GM18867 (cell line): ENCODE data around the gene ARMCX4.
"Not testable (repeated sequence)": the region's sequence is repeated elsewhere in the genome, so short reads cannot be mapped to it uniquely, and the experiment has no call there.

Experiments
- ATAC-seq: cut with Tn5 transposase; IDR thresholded peaks from one replicate; pipeline ENCODE4 v1.9.1; 2021; ENCODE audit warnings: mild to moderate bottlenecking, moderate library complexity; ENCODE audit not compliant: unreplicated experiment

Gene ARMCX4

DNA sequence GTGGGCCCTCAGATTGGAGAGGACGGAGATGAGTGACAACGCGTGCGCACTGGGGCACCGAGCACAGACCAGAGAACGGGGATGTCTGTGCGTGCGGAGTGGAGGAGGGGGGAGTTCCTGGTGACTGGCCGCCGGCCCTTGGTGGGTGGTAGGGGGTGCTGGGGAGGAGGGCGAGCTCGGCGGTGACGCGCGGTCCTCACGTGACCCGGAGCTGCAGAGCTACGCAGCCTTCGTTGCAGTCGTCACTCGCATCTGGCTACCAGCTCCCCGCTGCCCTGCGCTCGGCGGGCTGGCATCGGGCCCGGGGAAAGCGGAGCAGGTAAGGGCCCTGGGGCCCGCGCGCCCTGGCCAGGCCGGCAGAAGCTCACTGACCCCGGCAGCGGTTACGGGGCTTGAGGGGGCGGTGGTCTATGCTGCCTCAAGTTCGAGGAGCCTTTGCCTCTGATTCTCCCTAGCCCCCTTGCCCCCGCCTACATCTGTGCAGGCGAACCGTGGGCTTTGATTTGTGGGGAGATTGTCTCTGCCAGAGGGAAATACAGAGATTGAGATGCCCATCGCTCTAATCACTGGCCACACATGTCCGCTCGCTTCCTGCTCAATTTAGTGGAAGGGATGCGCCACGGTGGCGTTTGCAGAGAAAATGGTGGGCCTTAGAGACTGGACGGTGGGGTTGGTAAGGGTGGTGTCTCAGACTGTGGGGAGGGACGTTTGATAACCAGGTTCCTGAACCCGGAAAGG is at the start of gene ARMCX4:
TSS of gene ARMCX4 (plus strand) at position 245 of the 738 bp plus-strand sequence. CDS start 3,134 bp downstream, outside the sequence.
- no peak for ATAC-seq

DNA sequence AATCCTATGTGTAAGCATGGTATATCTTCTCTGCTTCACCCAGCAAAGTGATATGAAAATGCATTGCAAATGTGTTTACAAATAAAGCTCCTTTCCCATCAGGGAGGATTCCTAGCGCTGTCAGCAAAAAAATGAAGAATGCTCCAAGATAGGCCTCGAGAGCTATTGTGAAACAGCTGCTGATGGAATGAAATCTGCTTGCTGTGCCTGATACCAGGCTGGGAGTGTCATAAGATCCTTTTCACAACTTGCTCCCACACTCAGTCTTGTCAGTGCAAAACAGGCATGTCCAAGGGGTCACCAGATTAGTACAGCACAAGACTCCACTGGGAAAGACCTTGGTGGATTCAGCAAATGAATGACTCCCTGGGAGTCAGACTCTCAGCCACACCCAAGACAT is 43.2 kb upstream of the ARMCX4 start:
- ATAC-seq, result no peak

DNA sequence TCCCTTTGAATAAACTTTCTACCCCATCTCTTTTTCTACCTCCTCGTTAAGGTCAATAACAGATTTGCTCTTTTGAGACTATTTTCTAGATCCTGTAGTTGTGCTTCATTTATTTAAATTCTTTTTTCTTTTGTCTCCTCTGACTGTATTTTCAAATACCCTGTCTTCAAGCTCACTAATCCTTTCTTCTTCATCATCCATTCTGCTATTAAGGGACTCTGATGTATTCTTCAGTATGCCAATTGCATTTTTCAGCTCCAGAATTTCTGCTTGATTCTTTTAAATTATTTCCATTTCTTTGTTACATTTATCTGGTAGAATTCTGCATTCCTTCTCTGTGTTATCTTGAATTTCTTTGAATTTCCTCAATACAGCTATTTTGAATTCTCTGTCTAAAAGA is 36.0 kb upstream of the ARMCX4 start:
- ATAC-seq, result no peak

DNA sequence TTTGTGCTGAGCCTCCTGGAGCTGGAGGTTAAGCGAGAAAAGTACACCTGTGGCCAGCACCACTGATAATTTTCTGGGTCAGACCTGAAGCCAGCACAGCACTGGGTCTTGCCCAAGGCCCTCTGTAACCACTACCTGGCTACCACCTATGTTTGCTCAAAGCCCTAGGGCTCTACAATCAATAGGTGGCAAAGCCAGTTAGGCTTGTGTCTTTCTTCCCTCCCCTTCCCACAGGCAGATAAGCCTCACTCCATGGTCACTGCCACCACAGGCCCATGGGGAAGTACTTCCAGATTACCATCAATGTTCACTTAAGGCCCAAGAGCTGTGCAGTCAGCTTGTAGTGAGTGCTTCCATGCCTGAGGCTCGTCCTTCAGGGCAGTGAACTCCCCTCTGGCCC is 35.2 kb upstream of the ARMCX4 start:
- no peak for ATAC-seq

DNA sequence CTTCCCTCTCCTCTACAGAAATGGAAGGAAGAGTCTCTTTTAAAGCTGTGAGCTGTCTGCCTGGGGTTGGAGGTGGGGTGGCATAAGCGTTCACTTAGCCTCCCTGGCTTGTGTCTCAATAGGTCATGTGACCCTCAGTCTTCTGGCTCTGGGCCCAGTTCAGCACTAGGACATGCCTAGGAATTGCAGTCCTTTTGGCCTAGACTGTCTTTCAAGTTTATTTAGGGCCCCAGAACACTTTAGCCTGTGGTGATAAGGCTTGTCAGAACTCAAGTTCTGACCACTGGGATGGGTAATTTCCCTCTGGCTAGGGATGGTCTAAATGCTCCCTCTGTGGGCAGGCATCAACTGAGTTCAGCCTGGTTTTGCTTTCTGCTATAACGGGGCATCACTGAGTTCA is 34.3 kb upstream of the ARMCX4 start:
- ATAC-seq, result no peak

DNA sequence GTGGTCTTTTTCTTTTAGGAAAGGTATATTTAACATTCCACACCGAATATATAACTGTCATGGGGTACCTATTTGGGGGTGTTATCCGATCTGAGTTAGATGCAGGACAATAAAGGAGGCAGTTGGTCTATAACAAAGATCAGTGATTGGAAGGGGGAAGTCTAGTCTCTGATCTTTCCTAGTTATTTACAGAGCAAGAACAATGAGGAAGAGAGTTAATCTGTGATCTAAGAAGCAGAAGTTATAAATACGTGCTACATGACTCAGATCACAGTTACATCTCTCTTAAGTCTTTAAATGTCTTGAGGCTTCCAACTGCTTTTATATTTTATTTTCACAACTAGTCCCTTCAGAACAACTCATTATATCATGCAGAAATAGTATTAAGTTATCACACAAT is 33.2 kb upstream of the ARMCX4 start:
- no peak for ATAC-seq

DNA sequence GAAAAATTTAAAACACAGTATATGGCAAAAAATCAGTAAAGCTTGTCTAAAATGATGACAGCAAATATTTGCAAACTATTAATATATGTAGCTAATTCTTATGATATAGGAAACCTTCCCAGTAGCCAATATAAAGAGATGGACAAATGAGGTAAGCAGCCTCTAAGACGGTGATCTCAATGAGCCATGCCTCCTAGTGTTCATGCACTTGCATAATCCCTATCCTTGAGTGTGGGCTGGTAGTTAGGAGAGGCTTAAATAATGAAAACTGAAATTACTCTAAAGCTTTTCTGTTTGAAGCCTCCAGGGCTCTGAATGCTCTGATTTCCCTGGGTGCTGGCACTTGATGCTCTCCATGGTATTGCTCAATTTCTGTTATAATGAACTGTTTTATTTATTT is 24.6 kb upstream of the ARMCX4 start:
- no peak for ATAC-seq

DNA sequence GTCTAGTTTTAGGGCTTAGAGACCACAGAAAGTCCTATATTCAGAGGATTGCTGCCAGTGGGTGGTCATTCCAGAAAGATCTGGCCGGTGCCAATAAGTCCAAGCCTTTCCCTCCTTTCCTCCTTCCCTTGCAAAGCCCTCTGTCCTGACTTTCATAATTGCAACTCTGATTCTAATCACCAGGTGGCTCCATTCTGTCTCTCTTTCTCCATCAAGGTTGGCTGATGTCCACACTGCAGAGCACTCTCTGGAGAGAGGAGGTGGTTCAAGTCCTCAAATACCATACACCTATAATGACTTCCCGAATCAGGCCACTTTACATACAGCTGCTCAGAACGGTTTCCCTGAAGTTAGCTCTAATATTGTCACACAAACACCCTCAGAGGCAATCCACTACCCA is 22.4 kb upstream of the ARMCX4 start:
- no peak for ATAC-seq

DNA sequence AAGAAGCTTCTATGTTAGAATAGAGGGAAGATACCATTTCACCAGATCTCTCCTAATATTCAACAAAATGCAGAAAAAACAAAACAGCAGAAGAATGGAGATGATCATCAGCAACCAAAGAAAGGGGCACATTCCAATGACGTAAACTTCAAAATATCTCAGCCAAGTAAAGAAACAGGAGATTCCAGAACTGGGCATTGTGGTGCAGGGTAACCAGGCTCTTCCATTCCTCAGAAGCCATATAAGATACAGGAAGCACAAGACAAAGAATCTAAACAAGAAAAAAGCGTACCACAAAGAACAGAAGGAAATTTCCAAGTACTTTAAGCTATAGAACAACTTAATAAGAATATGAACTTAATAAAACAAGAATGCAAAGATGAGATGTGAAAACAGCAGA is 6.9 kb upstream of the ARMCX4 start:
- no peak for ATAC-seq

DNA sequence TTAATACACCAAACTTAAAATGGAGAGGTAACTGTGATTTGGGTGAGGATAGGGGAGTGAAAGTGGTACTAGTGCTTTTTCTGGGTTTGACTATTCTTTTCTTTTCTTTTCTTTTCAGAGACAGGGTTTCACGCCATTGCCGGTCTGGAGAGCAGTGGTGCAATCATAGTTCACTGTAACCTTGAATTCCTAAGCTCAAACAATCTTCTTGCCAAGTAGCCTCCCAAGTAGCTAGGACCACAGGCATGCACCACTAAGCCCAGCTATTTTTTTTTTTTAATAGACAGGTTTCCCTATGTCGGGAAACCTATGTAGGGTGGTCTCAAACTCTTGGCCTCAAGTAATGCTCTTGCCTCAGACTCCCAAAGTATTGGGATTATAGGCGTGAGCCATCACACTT is 3.0 kb upstream of the ARMCX4 start:
- no peak for ATAC-seq

DNA sequence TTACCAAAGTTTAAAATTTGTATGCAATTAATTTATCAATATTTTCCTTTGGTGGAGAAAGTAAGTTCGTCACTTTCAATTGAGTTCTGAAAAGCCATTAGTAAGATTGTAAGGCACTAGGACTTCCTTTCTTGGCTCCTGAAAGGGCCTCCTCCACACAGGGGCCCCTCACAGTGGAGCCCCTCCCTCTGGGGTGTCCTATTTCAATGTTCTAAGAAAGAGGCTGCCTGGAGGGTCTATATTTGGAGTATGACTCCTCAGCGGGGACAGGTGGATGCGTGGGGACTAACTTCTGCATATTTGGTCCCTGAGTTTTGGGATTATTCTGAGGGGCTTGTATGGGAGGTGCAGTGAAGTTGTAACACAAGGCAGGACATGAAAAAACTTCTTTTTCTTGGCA is 1.6 kb upstream of the ARMCX4 start:
- ATAC-seq, result no peak

DNA sequence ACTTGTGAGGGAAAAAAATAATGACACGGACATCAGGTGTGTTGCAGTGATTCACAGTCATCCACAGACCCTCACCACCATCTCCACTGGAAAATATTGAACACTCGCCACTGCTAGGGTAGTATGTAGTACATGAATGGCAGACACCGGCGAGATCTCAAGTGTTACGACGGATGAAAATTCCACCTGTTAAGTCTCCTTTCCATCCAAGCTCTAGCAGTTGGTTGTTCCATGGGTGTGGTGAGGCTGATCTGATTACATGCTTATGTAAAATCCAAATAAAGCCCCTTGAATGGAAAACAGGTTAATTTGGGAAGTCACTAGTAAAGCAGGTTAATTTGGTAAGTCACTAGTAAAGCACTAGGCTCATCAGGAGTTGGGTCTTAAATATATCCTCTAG is 1.1 kb upstream of the ARMCX4 start:
- no peak for ATAC-seq

DNA sequence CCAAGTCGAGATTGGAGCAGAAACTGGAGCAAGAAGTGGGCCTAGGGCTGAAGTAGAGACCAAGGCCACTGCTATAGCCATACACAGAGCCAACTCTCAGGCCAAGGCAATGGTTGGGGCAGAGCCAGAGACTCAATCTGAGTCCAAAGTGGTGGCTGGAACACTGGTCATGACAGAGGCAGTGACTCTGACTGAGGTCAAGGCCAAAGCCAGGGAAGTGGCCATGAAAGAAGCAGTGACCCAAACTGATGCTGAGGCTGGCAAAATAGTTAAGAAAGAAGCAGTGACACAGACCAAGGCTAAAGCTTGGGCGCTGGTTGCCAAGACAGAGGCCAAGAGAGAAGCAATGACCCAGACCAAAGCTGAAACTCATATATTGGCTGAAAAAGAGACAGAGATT is 3.5 kb downstream of the ARMCX4 start:
- ATAC-seq, result no peak

DNA sequence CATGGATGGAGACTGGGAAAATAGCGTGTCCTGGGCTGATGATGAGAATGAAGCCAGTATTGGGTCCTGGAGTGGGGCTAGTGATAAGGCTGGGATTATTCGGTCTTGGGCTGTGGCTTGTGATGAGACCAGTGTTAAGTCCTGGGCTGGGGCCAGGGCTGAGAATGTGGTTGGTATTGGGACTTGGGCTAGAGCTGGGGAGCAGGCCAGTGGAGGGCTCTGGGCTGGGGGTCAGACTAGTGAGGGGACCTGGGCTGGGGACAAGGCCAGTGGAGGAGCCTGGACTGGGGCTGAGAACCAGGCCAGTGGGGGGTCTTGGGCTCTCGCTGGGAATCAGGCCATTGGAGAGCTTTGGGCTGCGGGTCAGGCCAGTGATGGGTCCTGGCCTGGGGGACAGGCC is 6.7 kb downstream of the ARMCX4 start:
- no peak for ATAC-seq

DNA sequence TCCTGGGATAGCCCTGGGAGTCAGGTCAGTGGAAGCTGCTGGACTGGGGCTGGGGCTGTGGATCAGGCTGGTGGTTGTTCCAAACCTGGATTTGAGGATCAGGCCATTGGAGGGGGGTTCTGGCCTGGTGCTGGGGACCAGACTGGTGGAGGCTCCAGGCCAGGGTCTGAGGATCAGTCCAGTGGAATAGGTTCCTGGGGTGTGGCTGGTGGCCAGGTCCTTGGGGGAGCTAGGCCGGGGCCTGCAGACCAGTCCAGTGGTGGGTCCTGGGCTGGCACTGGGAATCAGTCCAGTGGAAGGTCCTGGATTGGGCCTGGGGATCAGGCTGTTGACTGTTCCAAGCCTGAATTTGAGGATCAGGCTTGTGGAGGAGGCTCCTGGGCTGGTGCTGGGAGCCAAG is 8.0 kb downstream of the ARMCX4 start:
- no peak for ATAC-seq

DNA sequence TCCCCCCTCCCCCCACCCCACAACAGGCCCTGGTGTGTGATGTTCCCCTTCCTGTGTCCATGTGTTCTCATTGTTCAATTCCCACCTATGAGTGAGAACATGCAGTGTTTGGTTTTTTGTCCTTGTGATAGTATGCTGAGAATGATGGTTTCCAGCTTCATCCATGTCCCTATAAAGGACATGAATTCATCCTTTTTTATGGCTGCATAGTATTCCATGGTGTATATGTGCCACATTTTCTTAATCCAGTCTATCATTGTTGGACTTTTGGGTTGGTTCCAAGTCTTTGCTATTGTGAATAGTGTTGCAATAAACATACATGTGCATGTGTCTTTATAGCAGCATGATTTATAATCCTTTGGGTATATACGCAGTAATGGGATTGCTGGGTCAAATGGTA is 17.7 kb downstream of the ARMCX4 start:
- not testable (repeated sequence) for ATAC-seq

DNA sequence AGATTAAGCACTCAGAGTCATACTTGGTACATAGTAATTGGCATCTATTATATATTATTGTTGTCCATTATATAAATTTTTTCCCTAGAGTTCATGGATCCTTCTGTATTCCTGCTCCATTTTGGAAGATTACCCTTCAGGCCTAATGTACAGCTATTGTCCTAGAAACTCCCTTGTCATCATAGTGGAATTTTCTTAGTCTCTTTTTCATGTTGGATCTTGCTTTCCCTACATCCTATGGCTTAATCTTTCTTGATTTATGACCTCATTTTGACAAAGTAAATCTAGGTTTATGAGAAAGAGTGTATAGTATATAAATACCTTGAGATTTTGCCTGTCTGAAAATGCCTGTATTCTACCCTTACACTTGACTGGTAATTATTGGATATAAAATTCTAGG is 22.1 kb downstream of the ARMCX4 start:
- no peak for ATAC-seq

DNA sequence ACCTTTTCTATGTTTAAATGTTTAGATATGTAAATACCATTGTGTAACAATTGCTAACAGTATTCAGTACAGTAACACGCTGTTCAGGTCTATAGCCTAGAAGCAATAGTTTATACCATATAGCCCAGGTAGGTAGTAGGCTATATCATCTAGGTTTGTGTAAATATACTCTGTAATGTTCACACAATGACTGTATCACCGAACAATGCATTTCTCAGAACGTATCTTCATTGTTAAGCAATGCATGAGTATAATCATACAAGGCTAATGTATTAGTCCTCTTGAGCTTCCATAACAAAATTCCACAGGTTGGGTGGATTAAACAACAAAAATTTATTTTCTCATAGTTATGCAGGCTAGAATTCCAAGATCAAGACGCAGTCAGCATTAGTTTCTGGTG is 22.7 kb downstream of the ARMCX4 start:
- no peak for ATAC-seq

DNA sequence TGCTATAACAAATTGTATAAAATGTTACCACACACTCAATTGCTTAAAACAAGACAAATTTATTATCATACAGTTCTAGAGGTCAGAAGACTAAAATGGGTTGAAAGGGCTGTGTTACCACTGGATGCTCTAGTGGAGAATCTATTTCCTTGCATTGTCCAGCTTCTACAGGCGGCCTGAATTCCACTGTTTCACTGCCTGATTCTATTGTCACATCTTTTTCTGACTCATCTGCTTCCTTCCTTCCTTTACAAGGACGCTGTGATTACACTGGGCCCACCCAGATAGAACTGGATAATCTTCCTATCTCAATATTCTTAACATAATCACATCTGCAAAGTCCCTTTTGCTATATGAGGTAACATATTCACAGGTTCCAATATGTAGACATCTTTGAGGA is 45.7 kb downstream of the ARMCX4 start:
- no peak for ATAC-seq
